ENCODE measurements around the gene ATP1A1.
A peak's percentile ranks its signal among the peaks of the same experiment; 100 is the strongest.

ATP1A1 gene

GRCh38 chr1:116372191-116372590 is 853 bp upstream of the ATP1A1 start:
- DNase-seq (ENCODE audit: low read depth in 2 of 2): no peak

GRCh38 chr1:116373431-116374352 is 648 bp downstream of the ATP1A1 start:
- peak; percentile 46 to 49 for DNase-seq (ENCODE audit: low read depth in 2 of 2)

GRCh38 chr1:116374353-116375147 is 1.5 kb downstream of the ATP1A1 start:
- DNase-seq (ENCODE audit: low read depth in 2 of 2): peak in 1 of 2 donors; percentile 11

GRCh38 chr1:116375148-116375886 is 2.3 kb downstream of the ATP1A1 start:
- DNase-seq (ENCODE audit: low read depth in 2 of 2): no peak

GRCh38 chr1:116375887-116376728 is 3.1 kb downstream of the ATP1A1 start:
- peak in 1 of 2 donors; percentile 36 for DNase-seq (ENCODE audit: low read depth in 2 of 2)

- no peak for DNase-seq (ENCODE audit: low read depth in 2 of 2)
These were observed 3.7 kb downstream of the ATP1A1 start for GRCh38 chr1:116376729-116377086.

GRCh38 chr1:116377541-116378529 is 4.8 kb downstream of the ATP1A1 start:
- DNase-seq (ENCODE audit: low read depth in 2 of 2): peak in 1 of 2 donors; percentile 12

GRCh38 chr1:116379057-116379630 is 6.1 kb downstream of the ATP1A1 start:
- no peak for DNase-seq (ENCODE audit: low read depth in 2 of 2)

- DNase-seq (ENCODE audit: low read depth in 2 of 2): no peak
These were observed 6.8 kb downstream of the ATP1A1 start for GRCh38 chr1:116379674-116380498.

- DNase-seq (ENCODE audit: low read depth in 2 of 2): no peak
These were observed 7.6 kb downstream of the ATP1A1 start for GRCh38 chr1:116380499-116381242.

GRCh38 chr1:116382321-116382720 is 9.3 kb downstream of the ATP1A1 start:
- DNase-seq (ENCODE audit: low read depth in 2 of 2): no peak

- no peak for DNase-seq (ENCODE audit: low read depth in 2 of 2)
These were observed 9.9 kb downstream of the ATP1A1 start for GRCh38 chr1:116382857-116383483.

- no peak for DNase-seq (ENCODE audit: low read depth in 2 of 2)
These were observed 13.0 kb downstream of the ATP1A1 start for GRCh38 chr1:116386042-116386441.

GRCh38 chr1:116387551-116387950 is 14.5 kb downstream of the ATP1A1 start:
- no peak for DNase-seq (ENCODE audit: low read depth in 2 of 2)

- no peak for DNase-seq (ENCODE audit: low read depth in 2 of 2)
These were observed 15.1 kb downstream of the ATP1A1 start for GRCh38 chr1:116388122-116388521.

- no peak for DNase-seq (ENCODE audit: low read depth in 2 of 2)
These were observed 16.0 kb downstream of the ATP1A1 start for GRCh38 chr1:116389013-116389412.

- DNase-seq (ENCODE audit: low read depth in 2 of 2): no peak
These were observed 16.6 kb downstream of the ATP1A1 start for GRCh38 chr1:116389686-116390085.
